ENCODE data around the gene C2orf68.
"Not testable (repeated sequence)": the region's sequence is repeated elsewhere in the genome, so short reads cannot be mapped to it uniquely, and the experiment has no call there.

C2orf68 gene

DNA sequence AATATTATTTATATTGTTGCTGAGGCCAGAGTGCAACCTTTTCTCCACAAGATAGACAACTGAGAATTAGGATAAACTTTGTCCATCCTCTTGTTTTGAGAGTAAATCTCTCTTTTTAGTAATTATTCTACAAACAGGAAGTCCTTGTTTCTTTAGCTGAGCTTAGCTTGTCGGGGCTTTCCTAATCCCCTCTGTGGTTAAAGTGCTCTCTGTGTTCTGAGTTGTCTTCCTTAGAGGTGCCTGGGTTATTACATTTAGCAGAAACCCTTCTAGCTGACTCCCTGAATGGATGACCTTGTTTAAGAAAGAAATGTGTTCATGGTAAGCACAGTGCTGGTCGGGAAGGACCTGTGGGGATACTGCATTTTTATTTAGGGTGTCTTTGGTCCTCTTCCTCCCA lies 16.8 kb upstream of the C2orf68 start:
- no peak for DNase-seq

- DNase-seq = no peak
These were observed 12.1 kb upstream of the C2orf68 start for GRCh38 chr2:85623991-85624390.

DNA sequence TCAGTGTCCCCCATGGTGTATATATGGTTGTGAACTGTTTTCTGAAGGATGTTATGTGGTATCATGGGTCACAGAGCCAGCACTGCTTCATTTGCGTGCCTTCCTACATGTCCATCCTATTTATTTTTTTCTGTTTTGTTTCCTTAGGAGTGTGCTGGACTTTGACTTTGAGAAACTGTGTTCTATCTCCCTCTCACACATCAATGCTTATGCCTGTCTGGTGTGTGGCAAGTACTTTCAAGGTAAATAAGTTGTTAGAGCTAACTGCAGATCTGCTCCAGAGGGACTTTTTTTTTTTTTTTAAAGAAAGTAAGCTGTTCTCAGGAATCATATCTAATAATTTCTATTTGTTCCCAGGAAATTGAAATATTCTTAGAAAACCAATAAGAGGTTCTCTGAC lies 9.5 kb upstream of the C2orf68 start:
- no peak for DNase-seq

- DNase-seq = no peak
These were observed 7.8 kb upstream of the C2orf68 start for GRCh38 chr2:85619617-85620016.

- not testable (repeated sequence) for DNase-seq
These were observed 5.9 kb upstream of the C2orf68 start for GRCh38 chr2:85617723-85618122.

DNA sequence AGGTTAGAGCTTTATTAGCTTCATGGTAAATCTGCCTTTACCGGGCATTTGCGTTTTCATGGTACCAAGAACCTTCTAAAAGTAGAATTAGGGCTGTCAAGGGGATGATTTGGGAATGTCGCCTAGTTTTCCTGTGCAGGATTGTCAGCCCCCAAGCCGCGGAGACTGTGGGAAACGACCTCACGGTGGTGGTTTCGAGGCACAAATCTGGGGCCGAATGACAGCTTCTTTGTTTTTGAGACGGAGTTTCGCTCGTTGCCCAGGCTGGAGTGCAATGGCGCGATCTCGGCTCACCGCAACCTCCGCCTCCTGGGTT lies 3.5 kb upstream of the C2orf68 start:
- DNase-seq = no peak

DNA sequence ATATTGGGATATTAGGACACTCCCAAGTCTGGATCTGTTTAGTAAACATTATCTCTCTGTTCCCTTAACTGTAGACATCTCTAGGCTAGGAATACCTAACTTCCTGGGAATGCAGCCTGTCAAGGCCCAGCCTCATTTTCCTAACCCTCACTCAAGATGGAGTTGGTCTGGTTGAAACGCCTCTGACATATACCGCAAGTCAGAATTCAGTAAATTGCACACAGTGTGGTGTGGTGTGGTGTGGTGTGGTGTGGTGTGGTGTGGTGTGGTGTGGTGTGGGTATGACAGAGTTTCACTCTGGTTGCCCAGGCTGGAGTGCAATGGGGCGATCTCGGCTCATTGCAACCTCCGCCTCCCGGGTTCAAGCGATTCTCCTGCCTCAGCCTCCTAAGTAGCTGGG lies 2.9 kb upstream of the C2orf68 start:
- not testable (repeated sequence) for DNase-seq

DNA sequence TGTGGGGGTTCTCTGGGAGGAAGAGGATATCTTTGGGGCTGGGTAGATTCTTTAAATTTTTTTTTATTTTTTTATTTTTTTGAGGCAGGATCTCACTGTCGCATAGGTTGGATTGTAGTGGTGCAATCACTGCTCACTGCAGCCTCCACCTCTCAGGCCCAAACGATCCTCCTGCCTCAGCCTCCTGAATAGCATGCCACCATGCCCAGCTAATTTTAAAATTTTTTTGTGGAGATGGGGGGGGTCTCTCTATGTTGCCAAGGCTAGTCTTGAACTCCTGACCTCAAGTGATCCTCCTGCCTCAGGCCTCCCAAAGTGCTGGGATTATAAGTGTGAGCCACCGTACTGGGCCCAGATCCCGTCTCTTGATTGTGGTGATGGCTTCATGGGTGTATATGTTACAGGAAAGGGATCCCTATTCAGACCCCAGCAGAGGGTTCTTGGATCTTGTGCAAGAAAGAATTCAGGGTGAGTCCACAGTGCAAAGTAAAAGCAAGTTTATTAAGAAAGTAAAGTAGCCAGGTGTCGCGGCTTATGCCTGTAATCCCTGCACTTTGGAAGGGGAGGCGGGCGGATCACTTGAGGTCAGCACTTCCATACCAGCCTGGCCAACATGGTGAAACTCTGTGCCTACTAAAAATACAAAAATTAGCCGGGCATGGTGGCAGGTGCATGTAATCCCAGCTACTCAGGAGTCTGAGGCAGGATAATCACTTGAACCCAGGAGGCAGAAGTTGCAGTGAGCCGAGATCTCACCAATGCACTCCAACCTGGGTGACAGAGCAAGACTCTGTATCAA lies 2.0 kb upstream of the C2orf68 start:
- DNase-seq = no peak

- no peak for DNase-seq
These were observed 605 bp downstream of the C2orf68 start for GRCh38 chr2:85611217-85611704.

GRCh38 chr2:85607268-85608215 lies 4.3 kb downstream of the C2orf68 start:
- DNase-seq = no peak

- no peak for DNase-seq
These were observed 5.8 kb downstream of the C2orf68 start for GRCh38 chr2:85606116-85606455.

DNA sequence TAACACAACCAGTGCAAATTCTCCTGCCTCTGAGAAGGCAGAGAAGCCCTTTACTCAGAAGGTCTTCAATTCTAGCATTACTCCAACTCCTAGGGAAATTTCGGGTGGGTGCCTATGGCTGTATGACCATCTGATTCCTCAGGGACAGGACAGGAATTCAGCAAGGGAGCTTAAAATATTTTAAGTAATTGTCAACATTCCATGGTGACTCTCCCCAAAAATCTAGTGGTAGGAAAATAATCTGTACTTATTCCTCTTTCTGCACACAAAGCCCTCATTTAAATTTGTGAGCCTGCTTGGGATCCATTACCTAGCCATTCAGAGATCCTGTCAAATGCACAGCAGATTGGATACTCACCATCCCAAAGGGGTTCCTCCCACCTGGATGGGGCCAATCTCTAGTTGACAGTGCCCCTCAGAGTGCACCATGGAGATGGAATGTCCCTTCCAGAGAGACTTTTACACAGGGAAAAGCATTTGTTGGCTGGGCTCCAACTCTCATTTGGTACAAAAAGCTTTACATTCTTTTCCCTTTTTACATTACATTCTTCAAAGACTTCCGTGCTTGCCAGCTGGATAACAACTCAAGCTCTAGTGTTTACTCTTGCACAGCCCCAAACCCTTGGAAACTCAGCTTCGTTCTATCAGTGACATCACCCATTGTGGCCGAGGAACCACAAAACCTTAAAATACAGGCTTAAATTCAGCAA lies 6.3 kb downstream of the C2orf68 start:
- DNase-seq = peak; percentile 11

- DNase-seq = no peak
These were observed 7.1 kb downstream of the C2orf68 start for GRCh38 chr2:85604568-85605339.

DNA sequence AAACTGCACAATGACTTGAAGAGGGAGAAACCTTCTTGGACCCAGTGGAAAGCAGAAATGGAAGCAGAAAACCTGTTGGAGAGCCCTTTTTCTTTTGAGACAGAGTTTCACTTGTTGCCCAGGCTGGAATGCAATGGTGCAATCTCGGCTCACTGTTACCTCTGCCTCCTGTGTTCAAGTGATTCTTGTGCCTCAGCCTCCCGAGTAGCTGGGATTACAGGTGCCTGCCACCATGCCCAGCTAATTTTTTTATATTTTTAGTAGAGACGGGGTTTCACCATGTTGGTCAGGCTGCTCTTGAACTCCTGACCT lies 7.8 kb downstream of the C2orf68 start:
- DNase-seq = not testable (repeated sequence)

DNA sequence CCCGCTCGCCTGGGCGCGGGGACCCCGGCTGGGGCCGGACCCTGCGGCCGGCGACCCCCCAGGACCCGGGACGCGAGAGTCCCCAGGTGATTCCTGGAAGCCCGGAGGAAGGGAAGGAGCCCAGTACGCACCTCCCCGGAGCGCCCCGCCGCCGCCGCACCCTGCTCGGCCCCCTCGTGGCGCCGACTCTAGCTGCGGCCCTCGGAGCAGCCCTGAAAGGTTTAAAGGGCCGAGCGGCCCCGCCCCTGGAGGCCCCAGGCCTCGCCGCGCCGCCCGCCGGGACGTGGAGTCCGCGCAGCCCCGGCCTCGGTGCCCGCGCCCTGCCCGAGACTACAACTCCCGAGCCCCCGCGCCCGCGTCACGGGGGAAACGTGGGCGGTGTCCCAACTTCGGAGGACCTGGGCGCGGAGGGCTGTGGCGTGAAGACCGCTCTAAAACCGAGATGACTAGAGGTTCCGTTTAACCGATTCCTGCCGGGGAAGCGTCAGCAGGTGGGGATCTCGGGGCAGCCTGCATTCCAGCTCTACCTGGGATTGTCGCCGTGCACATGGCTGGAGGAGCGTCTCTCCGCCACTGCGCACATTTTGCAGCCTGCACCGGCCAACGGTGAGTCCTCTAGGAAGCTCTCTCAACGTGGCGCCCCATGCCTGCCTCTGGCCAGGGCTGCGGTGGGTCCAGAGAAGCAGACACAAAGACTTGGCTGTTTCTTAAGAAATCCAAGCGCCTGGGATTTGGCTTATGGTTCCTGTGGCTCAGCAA lies 9.2 kb downstream of the C2orf68 start, which contains the start of gene TMEM150A:
Gene TMEM150A (minus strand): TSS at position 223 of the 759 bp plus-strand sequence. CDS start 750 bp downstream, outside the sequence.
- peak; percentile 83 for DNase-seq

- DNase-seq = no peak
These were observed 9.9 kb downstream of the C2orf68 start for GRCh38 chr2:85601771-85602475.

DNA sequence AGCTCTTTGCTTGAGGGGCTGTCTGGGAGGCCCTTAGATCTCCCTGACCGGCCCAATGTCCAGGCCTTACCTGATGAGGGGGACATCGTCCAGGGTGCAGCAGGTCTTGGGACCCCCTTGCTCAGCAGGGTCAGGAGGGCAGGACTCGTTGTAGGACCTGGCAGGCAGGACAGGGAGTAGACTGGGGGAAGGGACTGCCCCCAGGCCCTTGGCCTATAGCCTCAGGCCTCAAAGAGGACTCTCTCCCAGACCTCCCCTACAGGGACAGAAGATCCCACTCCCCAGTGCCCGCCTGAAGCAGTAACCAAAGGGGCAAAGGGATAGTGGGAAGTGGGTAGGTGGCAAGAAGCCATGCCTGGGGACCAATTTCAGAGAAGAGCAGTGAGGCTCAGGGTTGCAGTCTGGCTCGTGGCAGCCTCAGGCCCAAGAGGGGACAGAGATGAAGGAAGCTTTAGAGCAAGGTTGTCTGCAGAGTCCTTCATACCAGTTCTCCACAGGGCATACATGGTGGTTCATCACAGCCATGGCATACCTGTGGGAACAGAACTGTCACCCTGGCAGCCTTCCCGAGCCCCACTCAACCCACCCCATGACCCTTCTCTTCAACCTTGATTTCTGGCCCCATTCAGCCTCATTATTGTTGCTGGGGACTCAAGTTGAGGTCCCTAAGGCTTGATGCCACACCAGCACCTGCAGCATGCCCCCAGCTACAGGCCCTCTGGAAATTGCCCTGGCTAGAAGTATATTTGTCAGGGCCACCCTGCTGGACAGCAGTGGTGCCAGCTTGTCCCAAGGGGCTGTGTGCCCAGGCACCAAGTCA lies 10.7 kb downstream of the C2orf68 start:
- DNase-seq = no peak

DNA sequence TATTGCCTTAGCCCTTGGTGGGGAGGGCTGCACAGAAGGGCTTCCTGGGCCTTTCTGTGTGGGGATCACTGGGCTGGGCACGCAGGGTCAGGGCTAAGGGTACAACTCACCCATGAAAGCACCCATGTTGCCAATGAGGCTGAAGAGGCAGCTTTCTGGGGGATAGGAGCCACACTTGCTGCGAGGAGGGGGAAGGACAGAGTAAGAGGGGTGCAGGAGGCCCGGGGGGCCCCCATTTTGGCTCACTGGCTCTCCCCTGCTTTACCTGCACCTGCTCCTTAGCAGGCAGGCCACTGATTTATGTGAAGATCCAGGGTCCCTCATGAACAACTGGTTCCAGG lies 11.7 kb downstream of the C2orf68 start:
- no peak for DNase-seq

DNA sequence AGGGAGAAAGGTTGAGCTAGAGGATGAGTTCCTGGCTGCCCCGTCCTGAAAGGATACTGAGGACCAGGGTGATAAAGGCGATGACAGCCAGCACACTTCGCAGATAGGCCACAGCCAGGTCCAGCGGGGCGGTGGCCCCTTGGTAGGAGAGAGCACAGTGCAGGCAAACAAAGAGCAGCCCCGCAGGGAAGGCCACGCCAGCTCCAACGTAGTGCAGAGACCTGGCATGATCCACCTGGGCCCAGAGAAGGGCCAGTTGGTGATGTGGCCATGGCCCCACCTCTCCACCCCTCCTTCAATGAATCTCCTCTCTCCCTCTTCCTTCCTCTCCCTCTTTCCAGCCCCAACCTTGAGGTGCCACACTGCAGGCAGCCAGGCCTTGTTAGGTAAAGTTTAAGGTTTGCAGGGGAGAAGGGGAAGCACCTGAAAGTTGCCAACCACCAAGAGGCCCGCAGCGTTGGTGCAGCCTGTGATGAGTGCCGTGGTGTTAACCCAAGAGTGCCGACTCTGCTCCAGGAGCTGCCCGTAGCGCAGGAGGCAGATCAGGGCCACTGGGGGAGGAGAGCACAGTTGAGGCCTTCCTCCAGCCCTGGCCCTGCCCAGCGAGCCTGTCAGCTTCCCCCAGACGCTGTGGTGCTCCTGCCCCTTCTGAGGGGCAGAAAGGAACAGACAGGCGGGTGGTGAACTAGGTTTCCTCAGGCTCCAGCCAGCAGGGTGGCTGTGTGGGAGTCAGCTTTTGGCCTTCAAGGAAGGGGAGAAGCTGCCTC lies 12.2 kb downstream of the C2orf68 start:
- no peak for DNase-seq

All from NCI-H1105 (cell line).